Amniotic epithelial cell (primary cell): Measurements from ENCODE around the gene CLEC2B.

Experiments
- DNase-seq: peaks from one replicate; pipeline ENCODE4 v3.0.0-alpha.2; 2010; ENCODE audit warnings: low read depth

CLEC2B gene

GRCh38 chr12:9808504-9808903 lies 60.6 kb downstream of the CLEC2B start:
- DNase-seq, result no peak

- DNase-seq, result no peak
These were observed 62.4 kb downstream of the CLEC2B start for GRCh38 chr12:9806714-9807113.

- no peak for DNase-seq
These were observed 63.3 kb downstream of the CLEC2B start for GRCh38 chr12:9805883-9806282.
